Gastrocnemius medialis (tissue), 4 donors: ENCODE data around the gene NOD2. TPM values are rescaled to one million over a fixed set of nuclear protein-coding genes. Genes with fewer than 3 reads are reported as not detected.

Experiments
- ATAC-seq, 2 donors: fragments of 150-250 bp; one replicate each; pipeline ENCODE4 v1.9.1; 2016
- DNase-seq, 2 donors: peaks; one replicate each; pipeline ENCODE4 v3.0.0-alpha.2; 2019
- H3K27ac ChIP-seq, 4 donors: fragments of 200-600 bp; sonication (generic); 1 replicate in 1 of 4; 2 replicates in 3 of 4; pipeline ENCODE4 v1.5.1; 2016 to 2018; ENCODE audit warnings: mild to moderate bottlenecking in 2 of 4, moderate library complexity in 1 of 4
- H3K27me3 ChIP-seq, 3 donors: fragments of 200-600 bp; sonication (generic) in 2 of 3; 1 replicate in 1 of 3; 2 replicates in 2 of 3; pipeline versions ENCODE4 v1.5.1 to v1.6.0; 2016 to 2019; ENCODE audit warnings: mild to moderate bottlenecking in 1 of 3, moderate library complexity in 1 of 3
- H3K36me3 ChIP-seq, 2 donors: fragments of 200-600 bp; sonication (generic) in 1 of 2; one replicate each; pipeline ENCODE4 v1.5.1; 2017 to 2018
- H3K4me1 ChIP-seq, 2 donors: fragments of 200-600 bp; sonication (generic) in 1 of 2; one replicate each; pipeline ENCODE4 v1.5.1; 2016 to 2017; ENCODE audit warnings: mild to moderate bottlenecking in 2 of 2
- H3K4me3 ChIP-seq, 4 donors: fragments of 200-600 bp; sonication (generic) in 3 of 4; 1 replicate in 1 of 4; 2 replicates in 3 of 4; pipeline ENCODE4 v1.5.1; 2016 to 2019; ENCODE audit warnings: mild to moderate bottlenecking in 2 of 4
- H3K9me3 ChIP-seq, 3 donors: fragments of 200-600 bp; sonication (generic) in 2 of 3; 1 replicate in 1 of 3; 2 replicates in 2 of 3; pipeline ENCODE4 v1.5.1; 2016 to 2019
- POLR2A ChIP-seq, 2 donors: fragments of 450-650 bp; IDR thresholded peaks; one replicate each; pipeline ENCODE4 v1.6.1; 2017; ENCODE audit warnings: antibody characterized with exemption in 2 of 2, mild to moderate bottlenecking in 2 of 2, moderate library complexity in 2 of 2
- in situ Hi-C, 4 donors: fragments of 200-750 bp; cut with MboI; loops; one replicate each; pipeline versions ENCODE4 v1.15.0 to v1.8.0; 2017; ENCODE audit warnings: low sequenced_read_pairs in 4 of 4
- intact Hi-C: fragments of 100-400 bp; cut with DNase I; formaldehyde crosslinking; loops from one replicate; pipeline ENCODE4 v1.15.1; 2023; ENCODE audit warnings: low total_unique reads
- total RNA-seq, 4 donors: library from RNA; depleted of rRNA; stranded (reverse); fragments of >200 nt; gene quantifications; one replicate each; pipeline versions ENCODE4 v1.1.0 to v1.2.3, GENCODE V29; 2016
- TF ChIP-seq, protein P1 (sequence below), 5 experiments: fragments of 450-650 bp in 3 of 5; fragments of 200-600 bp in 2 of 5; sonication (generic) in 2 of 5; IDR thresholded peaks in 4 of 5; conservative IDR thresholded peaks in 1 of 5; 1 replicate in 4 of 5; 2 replicates in 1 of 5; pipeline ENCODE4 v1.5.1; 2016 to 2019; ENCODE audit warnings: antibody characterized with exemption in 5 of 5, mild to moderate bottlenecking in 3 of 5, moderate library complexity in 3 of 5

NOD2 gene
- total RNA-seq, 4 donors from 2014 or later: 0.27 to 2.1 (median 1.7) TPM

DNA sequence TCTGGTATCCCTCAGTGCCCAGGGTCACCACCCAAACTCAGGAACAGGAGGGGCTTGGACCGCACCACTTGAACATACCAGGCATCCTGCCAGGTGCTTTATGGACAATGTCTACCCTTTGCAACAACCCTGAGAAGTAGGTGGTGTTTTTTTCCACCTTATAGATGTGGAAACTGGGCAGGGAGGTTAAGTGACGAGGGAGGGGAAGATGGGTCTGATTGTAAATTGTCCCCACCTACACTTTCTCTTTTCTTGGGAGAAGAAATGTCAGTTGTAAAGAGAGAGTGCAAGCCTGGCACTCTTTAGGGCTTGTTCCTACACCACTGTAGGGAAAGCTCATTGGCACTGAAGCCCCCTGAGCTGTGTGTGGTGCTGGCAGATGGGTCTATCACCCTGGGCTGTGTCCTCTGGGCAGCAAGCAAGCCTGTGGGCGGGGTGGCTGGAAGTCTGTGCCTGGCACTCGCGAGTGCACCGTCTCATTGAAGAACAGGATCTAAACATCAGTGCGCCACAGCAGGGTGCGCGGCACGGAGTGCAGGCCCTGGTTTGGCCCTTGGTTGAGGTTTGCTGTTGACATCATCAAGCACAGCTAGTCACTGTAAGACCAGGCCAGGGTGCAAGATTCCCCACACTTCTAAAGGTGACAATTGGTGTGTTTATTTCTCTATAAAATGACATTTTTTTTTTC lies 15.1 kb downstream of the NOD2 start:
- intact Hi-C loops: no loop called here
- no peak for ATAC-seq
- no peak for DNase-seq

DNA sequence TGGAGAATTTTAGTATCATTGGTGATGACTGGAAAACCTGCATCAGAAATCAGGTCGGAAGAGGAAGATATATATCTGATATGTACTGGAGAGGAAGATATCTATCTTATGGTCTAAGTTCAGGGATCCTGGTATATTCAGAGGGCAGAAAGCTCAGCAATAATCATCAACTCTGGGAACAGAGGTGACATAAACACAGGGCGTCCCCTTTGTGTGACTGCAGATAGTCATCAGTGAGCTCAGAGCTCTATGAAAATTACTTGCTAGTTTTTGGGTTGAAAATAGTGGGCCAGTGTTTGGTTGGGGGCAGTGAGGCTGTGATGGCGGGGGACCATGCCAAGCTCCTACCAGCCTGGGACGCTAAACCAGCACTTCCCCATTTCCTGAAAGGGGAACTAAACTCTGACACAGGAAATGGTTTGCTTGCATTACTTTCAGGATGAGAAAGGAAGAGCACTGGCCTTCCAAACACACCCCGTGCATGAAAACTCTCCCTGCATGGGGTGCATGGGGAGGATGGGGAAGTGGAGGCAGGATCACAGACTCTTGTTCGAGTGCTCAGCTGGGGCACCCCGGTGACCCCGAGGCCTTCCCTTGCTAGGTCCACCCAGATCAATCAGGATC lies 15.8 kb downstream of the NOD2 start:
- Histone ChIP-seq H3K4me1 (peaks cover 12 to 20% of the 10 kb centered on the region in 2 donors), H3K27ac (no peak overlapping the region), H3K27me3 (no peaks in the 10 kb centered on the region), H3K9me3 (peaks cover 0 to 6% (median 0%) of the 10 kb centered on the region in 3 donors), H3K36me3 (no peaks in the 10 kb centered on the region), H3K4me3 (no peak overlapping the region)
- intact Hi-C loops (no loop called here), in situ Hi-C loops (no loop called here)
- TF ChIP-seq, protein P1, sequence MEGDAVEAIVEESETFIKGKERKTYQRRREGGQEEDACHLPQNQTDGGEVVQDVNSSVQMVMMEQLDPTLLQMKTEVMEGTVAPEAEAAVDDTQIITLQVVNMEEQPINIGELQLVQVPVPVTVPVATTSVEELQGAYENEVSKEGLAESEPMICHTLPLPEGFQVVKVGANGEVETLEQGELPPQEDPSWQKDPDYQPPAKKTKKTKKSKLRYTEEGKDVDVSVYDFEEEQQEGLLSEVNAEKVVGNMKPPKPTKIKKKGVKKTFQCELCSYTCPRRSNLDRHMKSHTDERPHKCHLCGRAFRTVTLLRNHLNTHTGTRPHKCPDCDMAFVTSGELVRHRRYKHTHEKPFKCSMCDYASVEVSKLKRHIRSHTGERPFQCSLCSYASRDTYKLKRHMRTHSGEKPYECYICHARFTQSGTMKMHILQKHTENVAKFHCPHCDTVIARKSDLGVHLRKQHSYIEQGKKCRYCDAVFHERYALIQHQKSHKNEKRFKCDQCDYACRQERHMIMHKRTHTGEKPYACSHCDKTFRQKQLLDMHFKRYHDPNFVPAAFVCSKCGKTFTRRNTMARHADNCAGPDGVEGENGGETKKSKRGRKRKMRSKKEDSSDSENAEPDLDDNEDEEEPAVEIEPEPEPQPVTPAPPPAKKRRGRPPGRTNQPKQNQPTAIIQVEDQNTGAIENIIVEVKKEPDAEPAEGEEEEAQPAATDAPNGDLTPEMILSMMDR (IDR thresholded peaks at IDR 0.05 in 4 of 5, conservative IDR thresholded peaks at IDR 0.05 in 1 of 5): no peak
- no peak for TF ChIP-seq POLR2A (IDR thresholded peaks at IDR 0.05)
- ATAC-seq: no peak
- no peak for DNase-seq

More for the DNA sequence above, 15.1 kb downstream of the NOD2 start:
- in situ Hi-C loops: no loop called here
- Histone ChIP-seq H3K4me1 (peaks cover 12 to 20% of the 10 kb centered on the region in 2 donors), H3K4me3 (no peak overlapping the region), H3K9me3 (peaks cover 0 to 12% (median 0%) of the 10 kb centered on the region in 3 donors), H3K36me3 (no peaks in the 10 kb centered on the region), H3K27ac (no peak overlapping the region), H3K27me3 (no peaks in the 10 kb centered on the region)
- TF ChIP-seq POLR2A (IDR thresholded peaks at IDR 0.05): no peak
- TF ChIP-seq, protein P1 (IDR thresholded peaks at IDR 0.05 in 4 of 5, conservative IDR thresholded peaks at IDR 0.05 in 1 of 5): no peak

DNA sequence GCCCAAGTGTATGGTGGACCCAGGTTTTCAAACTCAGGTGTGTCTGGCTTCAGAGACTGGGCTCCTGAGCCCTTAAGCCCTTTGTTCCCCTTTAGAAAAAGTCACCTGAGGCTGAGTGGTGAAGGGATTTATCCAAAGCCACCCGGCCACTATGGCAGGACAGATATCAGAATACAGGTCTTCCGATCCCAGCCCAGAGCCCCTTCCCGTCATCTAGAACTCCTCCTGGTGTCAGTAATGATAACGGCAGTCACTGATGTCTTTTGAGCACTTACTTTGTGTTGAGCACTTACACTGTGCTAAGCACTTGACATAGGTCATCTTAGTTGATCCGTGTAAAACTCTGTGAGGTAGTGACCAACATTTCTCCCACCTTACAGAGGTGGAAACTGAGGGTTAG lies 16.6 kb downstream of the NOD2 start:
- TF ChIP-seq POLR2A (IDR thresholded peaks at IDR 0.05): no peak
- TF ChIP-seq, protein P1 (IDR thresholded peaks at IDR 0.05 in 4 of 5, conservative IDR thresholded peaks at IDR 0.05 in 1 of 5): no peak
- intact Hi-C loops (no loop called here), in situ Hi-C loops (no loop called here)
- Histone ChIP-seq H3K27ac (no peak overlapping the region), H3K36me3 (no peaks in the 10 kb centered on the region), H3K9me3 (no peaks in the 10 kb centered on the region), H3K4me3 (no peak overlapping the region), H3K27me3 (no peaks in the 10 kb centered on the region), H3K4me1 (peaks cover 12 to 20% of the 10 kb centered on the region in 2 donors)
- DNase-seq (no peak), ATAC-seq (no peak)

DNA sequence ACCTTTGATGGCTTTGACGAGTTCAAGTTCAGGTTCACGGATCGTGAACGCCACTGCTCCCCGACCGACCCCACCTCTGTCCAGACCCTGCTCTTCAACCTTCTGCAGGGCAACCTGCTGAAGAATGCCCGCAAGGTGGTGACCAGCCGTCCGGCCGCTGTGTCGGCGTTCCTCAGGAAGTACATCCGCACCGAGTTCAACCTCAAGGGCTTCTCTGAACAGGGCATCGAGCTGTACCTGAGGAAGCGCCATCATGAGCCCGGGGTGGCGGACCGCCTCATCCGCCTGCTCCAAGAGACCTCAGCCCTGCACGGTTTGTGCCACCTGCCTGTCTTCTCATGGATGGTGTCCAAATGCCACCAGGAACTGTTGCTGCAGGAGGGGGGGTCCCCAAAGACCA lies 17.6 kb downstream of the NOD2 start:
- Histone ChIP-seq H3K4me1 (peaks cover 12 to 20% of the 10 kb centered on the region in 2 donors), H3K9me3 (no peaks in the 10 kb centered on the region), H3K27ac (peak overlapping the region; percentile 52 to 73 (median 66)), H3K36me3 (no peaks in the 10 kb centered on the region), H3K4me3 (no peak overlapping the region), H3K27me3 (no peaks in the 10 kb centered on the region)
- in situ Hi-C loops (no loop called here), intact Hi-C loops (no loop called here)
- ATAC-seq (no peak), DNase-seq (no peak)
- TF ChIP-seq, protein P1 (IDR thresholded peaks at IDR 0.05 in 4 of 5, conservative IDR thresholded peaks at IDR 0.05 in 1 of 5): no peak
- TF ChIP-seq POLR2A (IDR thresholded peaks at IDR 0.05): no peak
